GM18870 (cell line): Measurements from ENCODE around the gene NSUN6.

Experiments used
- ATAC-seq: cut with Tn5 transposase; IDR thresholded peaks from one replicate; pipeline ENCODE4 v1.9.1; 2021; ENCODE audit warnings: moderate library complexity; ENCODE audit not compliant: unreplicated experiment

Gene NSUN6

GRCh38 chr10:18505456-18506118, 145.8 kb downstream of the NSUN6 start:
- ATAC-seq: no peak

- no peak for ATAC-seq
Observed at GRCh38 chr10:18504161-18504560, 147.2 kb downstream of the NSUN6 start.

- ATAC-seq: no peak
Observed at GRCh38 chr10:18501629-18502028, 149.8 kb downstream of the NSUN6 start.

- peak; percentile 96 for ATAC-seq
Observed at GRCh38 chr10:18501198-18501597, 150.2 kb downstream of the NSUN6 start.

- no peak for ATAC-seq
Observed at GRCh38 chr10:18500576-18500975, 150.8 kb downstream of the NSUN6 start.

GRCh38 chr10:18498998-18499397, 152.4 kb downstream of the NSUN6 start:
- no peak for ATAC-seq

GRCh38 chr10:18497806-18498369, 153.5 kb downstream of the NSUN6 start:
- ATAC-seq: no peak
